Measurements from ENCODE around the gene SOST. TPM values are rescaled to one million over a fixed set of nuclear protein-coding genes. Genes with fewer than 3 reads are reported as not detected.

Gene SOST
- total RNA-seq (2022; extraction: Qiagen RNA extraction; ENCODE audit: low read depth), result not detected in 5 replicates

DNA sequence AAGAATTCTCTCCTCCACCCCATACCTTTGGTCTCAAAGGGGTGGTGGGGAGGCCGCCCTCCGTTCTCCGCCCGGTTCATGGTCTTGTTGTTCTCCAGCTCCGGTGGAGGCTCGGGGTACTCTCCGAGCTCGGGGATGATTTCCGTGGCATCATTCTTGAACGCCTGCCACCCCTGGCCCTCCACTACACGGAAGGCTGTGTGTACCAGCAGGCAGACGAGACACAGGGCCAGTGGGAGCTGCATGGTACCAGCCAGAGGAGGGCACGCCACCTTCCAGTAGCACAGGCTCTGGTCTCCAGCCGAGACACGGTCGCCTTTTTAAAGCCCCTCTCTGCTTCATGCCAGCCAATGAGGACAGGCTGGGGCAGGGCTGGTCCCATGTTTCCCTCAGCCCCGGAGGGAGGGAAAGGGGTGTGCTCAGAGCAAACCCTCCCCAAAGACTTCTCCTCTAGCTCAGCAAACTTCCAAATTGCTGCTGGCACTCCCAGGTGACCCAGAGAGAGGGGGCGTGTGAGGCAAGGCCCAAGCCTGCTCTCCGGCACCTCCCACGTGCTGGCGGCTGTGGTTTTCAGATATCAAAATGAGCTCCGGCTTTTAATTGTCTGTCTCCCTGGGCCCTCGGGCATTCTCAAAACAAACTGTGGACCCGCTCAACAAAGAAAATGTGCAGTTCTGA is at the start of gene SOST:
Gene SOST, minus strand, starts transcription at position 295 of the 678 bp plus-strand sequence. Its CDS starts 50 bp downstream, at position 245.

GRCh38 chr17:43780135-43780534 is 21.5 kb upstream of the SOST start, which contains the start of gene CFAP97D1:
CFAP97D1 (plus strand) TSS chr17:43780435; CDS start chr17:43780463, 28 bp downstream.

DNA sequence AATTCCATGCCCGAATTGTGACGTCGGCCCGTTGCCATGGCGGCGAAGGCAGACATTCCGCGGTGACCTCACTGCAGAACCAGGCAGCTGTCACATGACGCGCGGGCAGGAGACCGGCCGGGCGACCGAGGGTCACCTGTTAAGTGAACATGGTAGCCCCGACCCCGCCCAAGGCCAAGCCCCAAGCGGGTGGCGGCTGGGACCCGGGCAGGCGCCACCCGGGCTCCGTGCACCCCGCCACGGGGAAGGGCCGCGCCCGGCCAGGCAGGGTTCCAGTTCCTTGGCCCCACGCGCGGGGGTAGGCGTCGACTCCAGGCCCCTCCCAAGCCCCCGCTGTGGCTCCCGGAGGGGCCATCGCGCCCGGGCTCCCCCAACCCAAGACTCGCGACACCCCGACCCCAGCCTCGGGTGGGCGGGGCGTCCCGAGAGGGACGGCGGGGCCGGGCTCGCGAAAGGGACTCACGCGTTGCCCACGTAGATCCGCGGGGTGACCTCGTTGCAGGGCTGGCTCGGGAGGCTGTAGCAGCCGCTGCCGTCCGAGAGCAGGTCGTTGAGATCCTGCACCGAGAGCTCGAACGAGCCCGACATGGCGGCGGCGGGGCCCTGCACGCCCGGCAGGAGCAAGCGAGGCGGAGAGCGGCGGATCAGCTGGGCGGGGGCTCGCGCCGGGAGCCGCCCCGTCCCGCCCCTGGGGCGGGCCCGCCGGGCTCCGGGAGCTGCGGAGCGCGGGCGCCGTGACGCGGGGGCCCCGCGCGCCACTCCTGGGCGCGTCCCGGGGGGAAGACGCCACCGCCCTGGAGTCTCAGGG is 19.9 kb upstream of the SOST start, which contains the start of gene DUSP3:
Gene DUSP3, minus strand, starts transcription at position 641 of the 808 bp plus-strand sequence. Its CDS starts 53 bp downstream, at position 588.

Other genes with a start within 250 kb of the SOST start
- 50.0 to 61.0 TPM (median 58.0 TPM) in 5 replicates for gene ETV4, start 212.5 kb downstream of the SOST start, total RNA-seq (2022; extraction: Qiagen RNA extraction; ENCODE audit: low read depth)
- gene MEOX1, start 96.9 kb downstream of the SOST start, total RNA-seq (2022; extraction: Qiagen RNA extraction; ENCODE audit: low read depth), result not detected in 5 replicates
- gene DUSP3, start 20.2 kb upstream of the SOST start, total RNA-seq (2022; extraction: Qiagen RNA extraction; ENCODE audit: low read depth), result 58.9 to 63.0 TPM (median 61.1 TPM) in 5 replicates
- 0.03 TPM in 1 of 5 replicates, not detected in the others for gene CFAP97D1, start 21.6 kb upstream of the SOST start, total RNA-seq (2022; extraction: Qiagen RNA extraction; ENCODE audit: low read depth)
- gene MPP3, start 74.4 kb upstream of the SOST start, total RNA-seq (2022; extraction: Qiagen RNA extraction; ENCODE audit: low read depth), result 14.4 to 16.9 TPM (median 15.8 TPM) in 5 replicates
- 0.05 TPM in 1 of 5 replicates, not detected in the others for gene CD300LG, start 88.4 kb upstream of the SOST start, total RNA-seq (2022; extraction: Qiagen RNA extraction; ENCODE audit: low read depth)
- gene MPP2, start 148.7 kb upstream of the SOST start, total RNA-seq (2022; extraction: Qiagen RNA extraction; ENCODE audit: low read depth), result 1.1 to 2.1 TPM (median 1.4 TPM) in 5 replicates
- not detected in 5 replicates for gene PPY, start 183.7 kb upstream of the SOST start, total RNA-seq (2022; extraction: Qiagen RNA extraction; ENCODE audit: low read depth)
- not detected in 5 replicates for gene PYY, start 195.1 kb upstream of the SOST start, total RNA-seq (2022; extraction: Qiagen RNA extraction; ENCODE audit: low read depth)
- 0.69 to 1.5 TPM (median 1.2 TPM) in 5 replicates for gene NAGS, start 245.8 kb upstream of the SOST start, total RNA-seq (2022; extraction: Qiagen RNA extraction; ENCODE audit: low read depth)